ENCODE data around the gene OTUD5. TPM values are rescaled to one million over a fixed set of nuclear protein-coding genes. Genes with fewer than 3 reads are reported as not detected.

OTUD5 gene
- total and polyA plus RNA-seq, 2 of the 13 experiments (the other 11 are each of a cell fraction or from before 2014, with no cell fraction given), result 18.4 to 42.2 TPM

- TF ChIP-seq FOXP4 (CRISPR knock-in tag; IDR thresholded peaks at IDR 0.05) (0 out of 2 replicates have a peak, but pooled peaks have one; percentile 14), ZGPAT (CRISPR knock-in tag; IDR thresholded peaks at IDR 0.05) (peak; percentile 52; the same call in 1 of the 2 replicates), CHCHD3 (CRISPR knock-in tag; IDR thresholded peaks at IDR 0.05) (no peak), U2AF1 (optimal IDR thresholded peaks at IDR 0.05; ENCODE audit: low read depth, low read length) (no peak), TAF1 (CRISPR knock-in tag; IDR thresholded peaks at IDR 0.05) (peak; percentile 89), ZHX2 (IDR thresholded peaks at IDR 0.05; ENCODE audit: low read depth) (no peak), ZHX2 (CRISPR knock-in tag; IDR thresholded peaks at IDR 0.05; ENCODE audit: borderline replicate concordance) (no peak), CCDC6 (CRISPR knock-in tag; IDR thresholded peaks at IDR 0.05) (peak; percentile 42; the same call in 1 of the 2 replicates), RXRB (CRISPR knock-in tag; IDR thresholded peaks at IDR 0.05; ENCODE audit: borderline replicate concordance) (0 out of 2 replicates have a peak, but pooled peaks have one; percentile 21), ZNF354B (CRISPR knock-in tag; IDR thresholded peaks at IDR 0.05) (no peak), SP1 (IDR thresholded peaks at IDR 0.05) (no peak), SP1 (CRISPR knock-in tag; IDR thresholded peaks at IDR 0.05) (peak; percentile 65), NFYB (CRISPR knock-in tag; IDR thresholded peaks at IDR 0.05) (peak; percentile 73), SP4 (CRISPR knock-in tag; IDR thresholded peaks at IDR 0.05) (peak; percentile 60; the same call in 1 of the 2 replicates), ZBTB21 (CRISPR knock-in tag; IDR thresholded peaks at IDR 0.05) (no peak), ZNF570 (CRISPR knock-in tag; IDR thresholded peaks at IDR 0.05; ENCODE audit: borderline replicate concordance) (no peak), POLR2A (IDR thresholded peaks at IDR 0.05; ENCODE audit: insufficient read depth in 1 of 2, low read depth in 2 of 2, low read length in 2 of 2) (peak in 1 of 2 experiments; percentile 92; a peak in 2 of 4 replicates), NFYC (CRISPR knock-in tag; IDR thresholded peaks at IDR 0.05) (peak; percentile 74), KDM2A (CRISPR knock-in tag; IDR thresholded peaks at IDR 0.05; ENCODE audit: borderline replicate concordance, low read depth) (peak; percentile 89), AGO1 (IDR thresholded peaks at IDR 0.05; ENCODE audit: low read depth, low read length, poor library complexity, severe bottlenecking) (no peak), YEATS4 (CRISPR knock-in tag; IDR thresholded peaks at IDR 0.05; ENCODE audit: borderline replicate concordance) (0 out of 2 replicates have a peak, but pooled peaks have one; percentile 29), GABPA (IDR thresholded peaks at IDR 0.05; ENCODE audit: low read depth, low read length) (no peak), GABPA (CRISPR knock-in tag; IDR thresholded peaks at IDR 0.05; ENCODE audit: low read depth) (no peak)
Measured at GRCh38 chrX:48918643-48919340, 38.6 kb downstream of the OTUD5 start, which contains the start of gene PIM2 (continued).
